Endothelial cell of coronary artery (primary cell): Measurements from ENCODE around the gene AK2. TPM values are rescaled to one million over a fixed set of nuclear protein-coding genes. Genes with fewer than 3 reads are reported as not detected.

Source experiments
- total RNA-seq: library from RNA; depleted of rRNA; stranded (reverse); fragments of >200 nt; gene quantifications from 2 replicates; pipeline ENCODE4 v1.2.3, GENCODE V29; 2014

The AK2 gene
- total RNA-seq = 75.1 and 88.6 TPM in 2 replicates

DNA sequence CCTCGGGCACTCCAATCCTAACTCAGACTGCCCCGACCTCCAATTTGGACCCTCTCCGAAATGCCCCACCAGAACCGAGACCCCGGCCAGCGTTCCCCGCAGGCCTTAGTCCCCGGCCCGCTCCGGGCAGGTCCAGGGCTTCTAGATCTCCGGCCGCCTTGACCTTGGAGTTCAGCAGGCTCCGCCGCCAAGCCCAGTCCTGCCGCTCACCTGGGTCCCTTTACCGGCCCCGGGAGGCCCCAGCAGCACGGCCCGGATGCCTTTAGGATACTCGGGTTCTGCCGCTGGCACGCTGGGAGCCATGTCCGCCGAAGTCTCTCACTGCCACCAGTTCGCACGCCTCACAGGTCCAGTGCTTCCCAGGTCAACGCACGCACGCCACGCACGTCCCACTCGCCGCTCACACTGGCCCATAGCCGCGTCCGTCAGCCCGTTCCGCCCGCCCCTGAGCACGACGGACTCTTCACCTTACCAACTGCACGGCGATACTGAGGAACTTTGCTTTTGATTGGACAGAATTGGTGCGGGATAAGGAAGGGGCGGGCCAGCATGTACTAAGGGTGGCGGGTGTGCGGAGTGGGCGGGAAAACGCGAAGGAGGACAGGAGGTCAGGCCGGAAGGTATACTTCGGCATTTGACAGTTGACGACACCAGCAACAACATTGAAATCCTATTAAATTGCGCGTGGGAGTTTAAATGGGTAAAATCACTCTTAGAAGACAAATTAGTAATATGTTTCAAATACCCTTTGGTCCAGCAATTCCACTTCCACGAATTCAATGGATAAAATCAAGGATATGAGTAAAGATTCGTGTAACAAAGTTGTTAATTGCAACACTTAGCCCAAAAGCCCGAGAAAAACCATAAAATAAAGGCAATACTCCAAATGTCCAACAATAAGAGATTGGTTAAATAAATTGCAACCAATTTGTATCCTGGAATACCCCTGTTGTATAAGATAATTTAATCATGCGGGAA, at the start of gene AK2:
AK2 (minus strand) TSS at position 358 of the 978 bp plus-strand sequence; CDS start at position 303, 55 bp downstream.

DNA sequence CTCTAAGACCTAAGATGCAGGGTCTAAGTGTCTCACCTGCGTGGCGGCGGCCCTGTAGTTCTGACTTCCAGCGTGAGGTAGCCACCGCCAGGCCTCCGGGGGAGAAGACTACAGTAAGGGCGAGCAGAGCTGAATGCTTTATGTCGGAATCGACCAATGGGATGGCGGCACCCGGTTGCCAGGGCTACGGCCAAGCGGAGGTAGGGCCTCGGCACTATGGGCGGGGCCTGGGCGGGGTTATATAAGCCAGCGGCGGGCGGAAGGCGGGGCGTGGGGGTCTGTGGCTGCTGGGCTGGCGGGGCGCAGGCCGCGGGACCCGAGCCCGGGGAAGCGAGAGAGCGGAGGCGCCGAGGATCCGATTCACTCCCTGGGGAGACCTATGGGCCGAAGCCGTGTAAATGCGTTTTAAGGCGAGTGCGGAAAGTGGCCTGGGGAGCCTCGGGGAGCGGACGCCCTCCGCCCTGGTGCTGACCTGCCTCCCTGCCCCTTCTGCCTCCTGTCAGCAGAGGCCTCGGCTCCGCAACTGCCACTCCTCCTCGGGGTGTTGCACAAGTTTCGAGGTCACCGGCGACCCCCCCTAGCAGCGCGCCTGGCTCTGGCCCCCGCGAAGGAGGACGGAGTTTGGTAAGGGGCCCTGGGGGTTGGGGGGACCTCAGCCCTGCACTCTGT, 44.3 kb upstream of the AK2 start, which contains the start of gene AZIN2:
AZIN2 (plus strand) TSS at position 269 of the 669 bp plus-strand sequence. CDS start 1,097 bp downstream, outside the sequence.

DNA sequence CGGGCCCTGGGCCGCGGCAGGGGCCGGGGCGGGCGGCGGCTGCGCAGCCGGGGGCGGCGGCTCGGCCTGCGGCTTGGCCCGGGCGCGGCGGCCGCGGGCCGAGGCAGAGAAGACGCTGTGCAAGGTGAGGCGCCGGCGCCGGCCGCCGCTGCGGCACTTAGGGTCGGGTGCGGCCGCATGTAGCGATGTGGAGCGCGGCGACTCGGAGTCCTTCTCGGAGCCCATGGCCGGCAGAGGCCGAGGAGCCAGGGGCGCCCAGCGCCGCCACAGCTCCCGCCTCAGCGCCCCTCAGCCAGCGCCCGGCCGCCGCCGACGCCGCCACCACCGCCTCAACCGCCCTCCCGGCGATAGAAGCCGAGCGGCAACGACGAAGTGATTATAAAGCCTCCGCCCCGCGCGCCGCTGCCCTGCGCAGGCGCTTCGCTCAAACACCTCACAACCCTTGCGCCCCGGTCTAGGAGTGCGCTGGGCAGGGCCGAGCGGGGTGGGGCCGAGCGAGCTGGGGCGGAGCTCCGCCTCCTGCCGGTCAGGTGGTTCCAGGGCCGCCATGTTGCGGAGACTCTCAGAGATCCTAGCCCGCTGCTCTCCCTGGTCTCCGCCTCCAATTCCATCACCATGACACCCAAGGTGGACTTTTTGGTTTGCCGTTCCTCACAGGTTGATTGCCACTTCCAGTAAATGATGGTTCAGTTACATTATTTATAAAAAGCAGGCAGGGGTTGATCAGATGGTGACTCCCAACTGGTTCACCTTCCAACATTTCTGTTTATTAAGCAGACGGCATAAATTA, 72.0 kb downstream of the AK2 start, which contains the start of gene RNF19B:
RNF19B (minus strand) TSS at position 349 of the 790 bp plus-strand sequence; CDS start at position 225, 124 bp downstream.

Other genes with a start within 250 kb of the AK2 start
- 84.2 and 100 TPM in 2 replicates for gene YARS1, start 219.5 kb downstream of the AK2 start, total RNA-seq
- 23.3 and 41.2 TPM in 2 replicates for gene S100PBP, start 219.2 kb downstream of the AK2 start, total RNA-seq
- gene FNDC5, start 166.0 kb downstream of the AK2 start, total RNA-seq = 0.19 and 0.27 TPM in 2 replicates
- gene HPCA, start 150.4 kb downstream of the AK2 start, total RNA-seq = not detected in 2 replicates
- gene TMEM54, start 135.5 kb downstream of the AK2 start, total RNA-seq = 39.2 and 46.5 TPM in 2 replicates
- gene RNF19B, start 72.1 kb downstream of the AK2 start, total RNA-seq = 19.7 and 29.2 TPM in 2 replicates
- 1.8 and 2.8 TPM in 2 replicates for gene AZIN2, start 44.3 kb upstream of the AK2 start, total RNA-seq
- gene TRIM62, start 145.2 kb upstream of the AK2 start, total RNA-seq = 1.5 and 2.6 TPM in 2 replicates
- 3.1 and 5.2 TPM in 2 replicates for gene ZNF362, start 219.6 kb upstream of the AK2 start, total RNA-seq